MCF 10A (cell line): ENCODE measurements around the gene PITPNM3. TPM values are rescaled to one million over a fixed set of nuclear protein-coding genes. Genes with fewer than 3 reads are reported as not detected.

ENCODE experiments used
- BruUV-seq: library from RNA; stranded (reverse); fragments of 400-500 nt; replicated peaks from 2 replicates; lab custom pipeline; 2021; lab: Mats Ljungman, UMichigan
- CTCF ChIA-PET: fragments of 300-600 bp; sonication (Branson Sonifier 250); formaldehyde crosslinking; extraction: SDS; loops from one replicate; lab custom pipeline; 2021; ENCODE audit warnings: antibody characterized with exemption, inconsistent platforms; lab: Yijun Ruan, JAX
- POLR2A ChIA-PET: fragments of 300-600, 350-650 bp; sonication (Branson Sonifier 250); formaldehyde crosslinking; extraction: SDS; loops from one replicate; lab custom pipeline; 2020; ENCODE audit warnings: antibody characterized with exemption, inconsistent platforms; lab: Yijun Ruan, JAX
- DNase-seq: peaks from one replicate; pipeline ENCODE4 v3.0.0-alpha.2; 2018; ENCODE audit not compliant: unreplicated experiment
- H3K27ac Mint-ChIP-seq: one replicate; pipeline ENCODE4 v1.8.0; 2022; ENCODE audit warnings: mild to moderate bottlenecking, low read depth, mixed read lengths; ENCODE audit not compliant: unreplicated experiment
- H3K27me3 Mint-ChIP-seq: one replicate; pipeline ENCODE4 v1.8.0; 2022; ENCODE audit warnings: mixed read lengths; ENCODE audit not compliant: insufficient read depth, unreplicated experiment
- H3K36me3 Mint-ChIP-seq: one replicate; pipeline ENCODE4 v1.8.0; 2022; ENCODE audit warnings: mild to moderate bottlenecking, moderate library complexity, mixed read lengths; ENCODE audit not compliant: insufficient read depth, unreplicated experiment
- H3K4me1 Mint-ChIP-seq: one replicate; pipeline ENCODE4 v1.8.0; 2022; ENCODE audit warnings: mixed read lengths; ENCODE audit not compliant: insufficient read depth, unreplicated experiment
- H3K4me3 Mint-ChIP-seq: one replicate; pipeline ENCODE4 v1.8.0; 2022; ENCODE audit warnings: mild to moderate bottlenecking, moderate library complexity, mixed read lengths; ENCODE audit not compliant: unreplicated experiment
- H3K9me3 Mint-ChIP-seq: one replicate; pipeline ENCODE4 v1.8.0; 2022; ENCODE audit warnings: mixed read lengths; ENCODE audit not compliant: unreplicated experiment
- CTCF ChIP-seq: fragments of 200-600 bp; IDR thresholded peaks from one replicate; pipeline ENCODE4 v1.8.0; 2022; ENCODE audit warnings: antibody characterized with exemption, mild to moderate bottlenecking; ENCODE audit not compliant: unreplicated experiment
- intact Hi-C: fragments of 100-400 bp; cut with micrococcal nuclease; formaldehyde crosslinking; loops from 2 replicates; pipeline ENCODE4 v1.14.1; 2022
- total RNA-seq: library from RNA; stranded (reverse); gene quantifications from 2 replicates; pipeline ENCODE4 v1.2.3, GENCODE V29; 2022

The PITPNM3 gene
- total RNA-seq, 1 experiment from 2014 or later = 22.8 TPM

- ChIA-PET POLR2A (interaction anchor here (1.3 kb wide), 1 partner anchor 58 kb away, joined by 3 read pairs; no protein-coding TSS in a partner anchor), CTCF (interaction anchor here (0.6 kb wide), 2 partner anchors 12 to 26 kb away, joined by 3 read pairs; no protein-coding TSS in a partner anchor)
- Mint-ChIP-seq H3K27ac (no peak overlapping the region), H3K9me3 (no peaks in the 10 kb centered on the region), H3K27me3 (no peaks in the 10 kb centered on the region), H3K4me3 (no peak overlapping the region), H3K36me3 (peaks cover 21% of the 10 kb centered on the region), H3K4me1 (no peaks in the 10 kb centered on the region)
- no peak for TF ChIP-seq CTCF
- no TSS peak for BruUV-seq
- intact Hi-C loops = no loop called here
- DNase-seq = no peak
Observed at GRCh38 chr17:6530324-6530920, 25.9 kb downstream of the PITPNM3 start.

- ChIA-PET POLR2A (no interaction called here), CTCF (no interaction called here)
- H3K36me3 Mint-ChIP-seq = peaks cover 19% of the 10 kb centered on the region
- H3K4me1 Mint-ChIP-seq = peaks cover 17% of the 10 kb centered on the region
- H3K27me3 Mint-ChIP-seq = no peaks in the 10 kb centered on the region
- no peak for TF ChIP-seq CTCF
- no TSS peak for BruUV-seq
- no peaks in the 10 kb centered on the region for H3K9me3 Mint-ChIP-seq
- intact Hi-C loops = no loop called here
- no peak for DNase-seq
- no peak overlapping the region for H3K27ac Mint-ChIP-seq
- no peak overlapping the region for H3K4me3 Mint-ChIP-seq
Observed at GRCh38 chr17:6528557-6528956, 27.8 kb downstream of the PITPNM3 start.

- no TSS peak for BruUV-seq
- H3K9me3 Mint-ChIP-seq = no peaks in the 10 kb centered on the region
- H3K27me3 Mint-ChIP-seq = no peaks in the 10 kb centered on the region
- peaks cover 20% of the 10 kb centered on the region for H3K36me3 Mint-ChIP-seq
- DNase-seq = no peak
- intact Hi-C loops = no loop called here
- no peak overlapping the region for H3K27ac Mint-ChIP-seq
- ChIA-PET CTCF (interaction anchor here (0.6 to 1.7 kb wide), 4 partner anchors 54 to 1158 kb away, joined by 3 to 4 read pairs (median 3); no protein-coding TSS in a partner anchor), POLR2A (interaction anchor here (0.7 to 2.8 kb wide), 3 partner anchors 13 to 1096 kb away, joined by 3 to 8 read pairs (median 4); no protein-coding TSS in a partner anchor)
- H3K4me3 Mint-ChIP-seq = no peak overlapping the region
- peaks cover 33% of the 10 kb centered on the region for H3K4me1 Mint-ChIP-seq
- TF ChIP-seq CTCF = no peak
Observed at GRCh38 chr17:6526362-6527152, 29.8 kb downstream of the PITPNM3 start.

- H3K27me3 Mint-ChIP-seq = no peaks in the 10 kb centered on the region
- BruUV-seq = no TSS peak
- peaks cover 25% of the 10 kb centered on the region for H3K36me3 Mint-ChIP-seq
- DNase-seq = no peak
- no peaks in the 10 kb centered on the region for H3K9me3 Mint-ChIP-seq
- H3K27ac Mint-ChIP-seq = no peak overlapping the region
- TF ChIP-seq CTCF = no peak
- ChIA-PET POLR2A (interaction anchor here (2.8 to 3.3 kb wide), 2 partner anchors 12 to 26 kb away, joined by 8 to 23 read pairs; no protein-coding TSS in a partner anchor), CTCF (interaction anchor here (1.7 kb wide), 1 partner anchor 53 kb away, joined by 4 read pairs; no protein-coding TSS in a partner anchor)
- H3K4me3 Mint-ChIP-seq = no peak overlapping the region
- intact Hi-C loops = no loop called here
- H3K4me1 Mint-ChIP-seq = peaks cover 33% of the 10 kb centered on the region
Observed at GRCh38 chr17:6525731-6526130, 30.6 kb downstream of the PITPNM3 start.
